ENCODE measurements around the gene BBS12. TPM values are rescaled to one million over a fixed set of nuclear protein-coding genes. Genes with fewer than 3 reads are reported as not detected.

BBS12 gene
- total and polyA plus RNA-seq, 9 of the 15 experiments (the other 6 are each of a cell fraction or from before 2014, with no cell fraction given) = 2.7 to 6.5 (median 3.3) TPM

DNA sequence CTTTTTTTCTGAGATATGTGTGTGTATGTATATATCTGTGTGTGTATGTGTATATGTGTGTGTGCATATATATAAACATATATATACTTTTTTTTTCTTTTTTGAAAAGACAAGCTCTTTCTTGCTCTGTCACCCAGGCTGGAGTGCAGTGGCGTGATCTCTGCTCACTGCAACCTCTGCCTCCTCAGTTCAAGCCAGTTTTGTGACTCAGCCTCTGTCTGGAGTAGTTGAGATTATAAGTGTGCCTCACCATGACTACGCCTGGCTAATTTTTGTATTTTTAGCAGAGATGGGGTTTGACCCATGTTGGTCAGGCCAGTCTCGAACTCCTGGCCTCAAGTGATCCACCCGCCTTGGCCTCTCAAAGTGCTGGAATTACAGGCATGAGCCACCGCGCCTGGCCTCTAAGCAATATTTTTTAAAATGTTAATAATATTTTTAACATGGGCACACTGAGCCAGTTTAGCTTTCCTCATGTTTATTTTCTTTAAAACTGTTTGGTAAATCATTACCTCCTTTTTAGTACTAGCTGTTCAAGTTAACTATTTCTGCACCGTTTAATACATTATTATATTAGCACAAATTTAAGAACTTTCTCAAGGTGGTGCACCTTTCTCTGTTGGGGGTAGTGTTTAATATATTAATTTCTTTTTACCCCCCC is 33.3 kb downstream of the BBS12 start:
- BruUV-seq (replicated peaks) = no TSS peak
- intact Hi-C loops (cut with micrococcal nuclease) = loop anchor here (2.0 kb wide), 2 partner anchors 33 to 61 kb away; partner anchors contain the start of gene FGF2
- H3K27ac ChIP-seq (ENCODE audit: extremely low read depth, low read depth, low read length) = peak overlapping the region; percentile 63
- no peak for TF ChIP-seq SREBF1 (IDR thresholded peaks at IDR 0.05; ENCODE audit: borderline replicate concordance, low read depth, low read length)
- TF ChIP-seq CBFA2T3 (IDR thresholded peaks at IDR 0.05) = peak; percentile 85
- TF ChIP-seq ZFP30 (CRISPR knock-in tag; IDR thresholded peaks at IDR 0.05; ENCODE audit: borderline replicate concordance) = no peak
- TF ChIP-seq NKRF (IDR thresholded peaks at IDR 0.05; ENCODE audit: borderline replicate concordance) = no peak
- TF ChIP-seq, protein P1, sequence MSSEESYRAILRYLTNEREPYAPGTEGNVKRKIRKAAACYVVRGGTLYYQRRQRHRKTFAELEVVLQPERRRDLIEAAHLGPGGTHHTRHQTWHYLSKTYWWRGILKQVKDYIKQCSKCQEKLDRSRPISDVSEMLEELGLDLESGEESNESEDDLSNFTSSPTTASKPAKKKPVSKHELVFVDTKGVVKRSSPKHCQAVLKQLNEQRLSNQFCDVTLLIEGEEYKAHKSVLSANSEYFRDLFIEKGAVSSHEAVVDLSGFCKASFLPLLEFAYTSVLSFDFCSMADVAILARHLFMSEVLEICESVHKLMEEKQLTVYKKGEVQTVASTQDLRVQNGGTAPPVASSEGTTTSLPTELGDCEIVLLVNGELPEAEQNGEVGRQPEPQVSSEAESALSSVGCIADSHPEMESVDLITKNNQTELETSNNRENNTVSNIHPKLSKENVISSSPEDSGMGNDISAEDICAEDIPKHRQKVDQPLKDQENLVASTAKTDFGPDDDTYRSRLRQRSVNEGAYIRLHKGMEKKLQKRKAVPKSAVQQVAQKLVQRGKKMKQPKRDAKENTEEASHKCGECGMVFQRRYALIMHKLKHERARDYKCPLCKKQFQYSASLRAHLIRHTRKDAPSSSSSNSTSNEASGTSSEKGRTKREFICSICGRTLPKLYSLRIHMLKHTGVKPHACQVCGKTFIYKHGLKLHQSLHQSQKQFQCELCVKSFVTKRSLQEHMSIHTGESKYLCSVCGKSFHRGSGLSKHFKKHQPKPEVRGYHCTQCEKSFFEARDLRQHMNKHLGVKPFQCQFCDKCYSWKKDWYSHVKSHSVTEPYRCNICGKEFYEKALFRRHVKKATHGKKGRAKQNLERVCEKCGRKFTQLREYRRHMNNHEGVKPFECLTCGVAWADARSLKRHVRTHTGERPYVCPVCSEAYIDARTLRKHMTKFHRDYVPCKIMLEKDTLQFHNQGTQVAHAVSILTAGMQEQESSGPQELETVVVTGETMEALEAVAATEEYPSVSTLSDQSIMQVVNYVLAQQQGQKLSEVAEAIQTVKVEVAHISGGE (CRISPR knock-in tag; IDR thresholded peaks at IDR 0.05) = no peak
- no peak for TF ChIP-seq GATAD2B (IDR thresholded peaks at IDR 0.05; ENCODE audit: borderline replicate concordance)
- no peak for TF ChIP-seq FOXK2 (conservative IDR thresholded peaks at IDR 0.05 in 1 of 2, IDR thresholded peaks at IDR 0.05 in 1 of 2; ENCODE audit: low read depth in 2 of 2)
- TF ChIP-seq, protein P2, sequence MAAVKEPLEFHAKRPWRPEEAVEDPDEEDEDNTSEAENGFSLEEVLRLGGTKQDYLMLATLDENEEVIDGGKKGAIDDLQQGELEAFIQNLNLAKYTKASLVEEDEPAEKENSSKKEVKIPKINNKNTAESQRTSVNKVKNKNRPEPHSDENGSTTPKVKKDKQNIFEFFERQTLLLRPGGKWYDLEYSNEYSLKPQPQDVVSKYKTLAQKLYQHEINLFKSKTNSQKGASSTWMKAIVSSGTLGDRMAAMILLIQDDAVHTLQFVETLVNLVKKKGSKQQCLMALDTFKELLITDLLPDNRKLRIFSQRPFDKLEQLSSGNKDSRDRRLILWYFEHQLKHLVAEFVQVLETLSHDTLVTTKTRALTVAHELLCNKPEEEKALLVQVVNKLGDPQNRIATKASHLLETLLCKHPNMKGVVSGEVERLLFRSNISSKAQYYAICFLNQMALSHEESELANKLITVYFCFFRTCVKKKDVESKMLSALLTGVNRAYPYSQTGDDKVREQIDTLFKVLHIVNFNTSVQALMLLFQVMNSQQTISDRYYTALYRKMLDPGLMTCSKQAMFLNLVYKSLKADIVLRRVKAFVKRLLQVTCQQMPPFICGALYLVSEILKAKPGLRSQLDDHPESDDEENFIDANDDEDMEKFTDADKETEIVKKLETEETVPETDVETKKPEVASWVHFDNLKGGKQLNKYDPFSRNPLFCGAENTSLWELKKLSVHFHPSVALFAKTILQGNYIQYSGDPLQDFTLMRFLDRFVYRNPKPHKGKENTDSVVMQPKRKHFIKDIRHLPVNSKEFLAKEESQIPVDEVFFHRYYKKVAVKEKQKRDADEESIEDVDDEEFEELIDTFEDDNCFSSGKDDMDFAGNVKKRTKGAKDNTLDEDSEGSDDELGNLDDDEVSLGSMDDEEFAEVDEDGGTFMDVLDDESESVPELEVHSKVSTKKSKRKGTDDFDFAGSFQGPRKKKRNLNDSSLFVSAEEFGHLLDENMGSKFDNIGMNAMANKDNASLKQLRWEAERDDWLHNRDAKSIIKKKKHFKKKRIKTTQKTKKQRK (IDR thresholded peaks at IDR 0.05; ENCODE audit: borderline replicate concordance, low read depth, low read length) = no peak
- TF ChIP-seq, protein P3, sequence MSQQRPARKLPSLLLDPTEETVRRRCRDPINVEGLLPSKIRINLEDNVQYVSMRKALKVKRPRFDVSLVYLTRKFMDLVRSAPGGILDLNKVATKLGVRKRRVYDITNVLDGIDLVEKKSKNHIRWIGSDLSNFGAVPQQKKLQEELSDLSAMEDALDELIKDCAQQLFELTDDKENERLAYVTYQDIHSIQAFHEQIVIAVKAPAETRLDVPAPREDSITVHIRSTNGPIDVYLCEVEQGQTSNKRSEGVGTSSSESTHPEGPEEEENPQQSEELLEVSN (IDR thresholded peaks at IDR 0.05; ENCODE audit: borderline replicate concordance in 1 of 2, extremely low read depth in 1 of 2, insufficient read depth in 1 of 2, insufficient read length in 1 of 2, low read depth in 1 of 2, low read length in 1 of 2, poor library complexity in 1 of 2, severe bottlenecking in 1 of 2) = no peak

More for the DNA sequence above, 33.3 kb downstream of the BBS12 start:
- peak; percentile 83 for FAIRE-seq
- ChIA-PET POLR2A (interaction anchor here (1.6 to 4.5 kb wide), 3 partner anchors 9 to 157 kb away, joined by 4 to 13 read pairs (median 4); partner anchors contain the start of gene NUDT6), CTCF (ENCODE audit: low intra/inter-chr PET ratio) (no interaction called here)
- in situ Hi-C loops (cut with MboI) = no loop called here
- WGBS (ENCODE audit: insufficient coverage, low coverage, missing lambda C conversion rate) = 17% methylated on average over 7 of the region's 7 CpGs
- Histone ChIP-seq H3K9me3 (replicated peaks; ENCODE audit: control insufficient read depth, insufficient read depth, low read depth, low read length) (no peaks in the 10 kb centered on the region), H3K9me1 (ENCODE audit: control insufficient read depth, insufficient read depth, low read length) (no peaks in the 10 kb centered on the region), H3K9ac (ENCODE audit: insufficient read depth in 1 of 2, low read depth in 2 of 2, low read length in 2 of 2) (peak overlapping the region in 1 of 2 experiments; percentile 35; a peak in 1 of 4 replicates), H3K4me3 (no peak overlapping the region), H3K4me1 (replicated peaks in 1 of 2; ENCODE audit: control insufficient read depth in 2 of 2, insufficient read depth in 2 of 2, low read length in 2 of 2) (peaks cover 10 to 37% of the 10 kb centered on the region in 2 experiments; a peak in 3 of 5 replicates), H2AFZ (ENCODE audit: low read depth, low read length) (peak overlapping the region; percentile 54), H4K20me1 (replicated peaks; ENCODE audit: control insufficient read depth, insufficient read depth, low read length) (no peaks in the 10 kb centered on the region), H3K36me3 (ENCODE audit: control insufficient read depth, insufficient read depth, low read length) (no peaks in the 10 kb centered on the region), H3K27me3 (ENCODE audit: control insufficient read depth in 2 of 2, insufficient read depth in 2 of 2, low read length in 2 of 2) (no peaks in the 10 kb centered on the region), H3K79me2 (ENCODE audit: control insufficient read depth, insufficient read depth, low read length) (no peaks in the 10 kb centered on the region), H3K4me2 (ENCODE audit: insufficient read depth, low read length) (no peak overlapping the region; the same call in 1 of the 2 replicates)
- peak in 2 of 4 experiments; percentile 46 to 88 for DNase-seq (ENCODE audit: extremely low read depth in 1 of 4, low spot score in 3 of 4)
- peak; percentile 82 for ATAC-seq

Measured in K562 (cell line).